SK-N-SH (cell line): ENCODE measurements around the gene ADAMTS13. TPM values are rescaled to one million over a fixed set of nuclear protein-coding genes. Genes with fewer than 3 reads are reported as not detected.

Experiments used
- CTCF ChIA-PET: fragments of 300-600, 350-600 bp; formaldehyde crosslinking; extraction: SDS; loops from one replicate; lab custom pipeline; 2021; lab: Yijun Ruan, JAX
- POLR2A ChIA-PET: fragments of 350-600 bp; sonication (Branson Sonifier 250); formaldehyde crosslinking; extraction: SDS; loops from one replicate; lab custom pipeline; 2020; ENCODE audit warnings: antibody characterized with exemption, inconsistent platforms; lab: Yijun Ruan, JAX
- DNase-seq: peaks from one replicate; pipeline ENCODE4 v3.0.0; 2012
- H2AFZ ChIP-seq: fragments of 200-600 bp; sonication (generic); 2 replicates; pipeline ENCODE4 v1.8.1; 2016; ENCODE audit warnings: antibody characterized with exemption, mild to moderate bottlenecking, low read depth
- H3F3A ChIP-seq: fragments of 200-600 bp; sonication (generic); replicated peaks from 2 replicates; pipeline ENCODE3; 2016; ENCODE audit warnings: antibody characterized with exemption, mild to moderate bottlenecking; ENCODE audit not compliant: insufficient read depth
- H3K27ac ChIP-seq, 2 experiments: fragments of 200-500 bp in 1 of 2; fragments of 200-600 bp in 1 of 2; sonication (Bioruptor generic) in 1 of 2; sonication (generic), shearing (Covaris generic) in 1 of 2; 2 replicates each; pipeline versions ENCODE4 v1.5.1 to v1.6.1; 2014 to 2016; ENCODE audit warnings: low read depth in 2 of 2, inconsistent platforms in 1 of 2, low read length in 1 of 2, mild to moderate bottlenecking in 1 of 2, mixed read lengths in 1 of 2
- H3K27me3 ChIP-seq: fragments of 200-600 bp; sonication (generic), shearing (Covaris generic); 2 replicates; pipeline ENCODE4 v1.6.1; 2016; ENCODE audit warnings: mixed run types; ENCODE audit not compliant: insufficient read depth
- H3K36me3 ChIP-seq, 2 experiments: fragments of 200-500 bp in 1 of 2; fragments of 200-600 bp in 1 of 2; sonication (Bioruptor generic) in 1 of 2; sonication (generic) in 1 of 2; replicated peaks in 1 of 2; 2 replicates each; pipeline versions ENCODE3 to v1.5.1; 2014 to 2016; ENCODE audit warnings: low read length in 1 of 2, mild to moderate bottlenecking in 1 of 2; ENCODE audit not compliant: insufficient read depth in 2 of 2, control insufficient read depth in 1 of 2
- H3K4me1 ChIP-seq, 2 experiments: fragments of 200-500 bp in 1 of 2; fragments of 200-600 bp in 1 of 2; sonication (Bioruptor generic) in 1 of 2; sonication (generic), shearing (Covaris generic) in 1 of 2; 2 replicates each; pipeline versions ENCODE4 v1.5.1 to v1.6.1; 2014 to 2016; ENCODE audit warnings: low read depth in 1 of 2, low read length in 1 of 2, mixed run types in 1 of 2; ENCODE audit not compliant: insufficient read depth in 2 of 2, control insufficient read depth in 1 of 2
- H3K4me2 ChIP-seq: fragments of 200-600 bp; sonication (generic), shearing (Covaris generic); 2 replicates; pipeline ENCODE4 v1.6.1; 2017; ENCODE audit warnings: mixed run types
- H3K4me3 ChIP-seq, 2 experiments: fragments of 200-500 bp in 1 of 2; fragments of 200-600 bp in 1 of 2; sonication (Bioruptor generic) in 1 of 2; sonication (generic), shearing (Covaris generic) in 1 of 2; 2 replicates each; pipeline versions ENCODE4 v1.5.1 to v1.8.1; 2014 to 2016; ENCODE audit warnings: low read depth in 2 of 2, inconsistent platforms in 1 of 2, low read length in 1 of 2, mild to moderate bottlenecking in 1 of 2, mixed read lengths in 1 of 2, moderate library complexity in 1 of 2
- H3K79me2 ChIP-seq: fragments of 200-600 bp; sonication (generic); 2 replicates; pipeline ENCODE4 v1.8.1; 2017; ENCODE audit warnings: mild to moderate bottlenecking; ENCODE audit not compliant: insufficient read depth
- H3K9ac ChIP-seq: fragments of 200-600 bp; sonication (generic); 2 replicates; pipeline ENCODE4 v1.6.1; 2017; ENCODE audit warnings: mixed run types
- H3K9me2 ChIP-seq: fragments of 200-600 bp; sonication (generic); 2 replicates; pipeline ENCODE4 v1.6.1; 2017; ENCODE audit warnings: mixed run types
- H3K9me3 ChIP-seq: fragments of 200-600 bp; sonication (generic); 2 replicates; pipeline ENCODE4 v1.6.1; 2017; ENCODE audit warnings: mixed run types, mild to moderate bottlenecking, moderate library complexity
- H4K20me1 ChIP-seq: fragments of 200-600 bp; sonication (generic); 2 replicates; pipeline ENCODE4 v1.6.1; 2017; ENCODE audit warnings: mild to moderate bottlenecking, mixed run types; ENCODE audit not compliant: insufficient read depth
- FOXJ3 ChIP-seq: sonication (generic); formaldehyde crosslinking; IDR thresholded peaks from 2 replicates; pipeline ENCODE4 v1.5.1; 2020; ENCODE audit warnings: mild to moderate bottlenecking, missing genetic modification reagents
- GATA2 ChIP-seq: sonication (generic); formaldehyde crosslinking; IDR thresholded peaks from 2 replicates; pipeline ENCODE4 v1.5.0; 2020; ENCODE audit warnings: mild to moderate bottlenecking, missing genetic modification reagents
- POLR2AphosphoS5 ChIP-seq: IDR thresholded peaks from 2 replicates; pipeline ENCODE4 v1.6.1; 2012; ENCODE audit warnings: low read depth, low read length
- RCOR1 ChIP-seq: fragments of 150-350 bp; IDR thresholded peaks from 2 replicates; pipeline ENCODE4 v1.6.1; 2017; ENCODE audit warnings: antibody characterized with exemption, low read length
- RFX5 ChIP-seq: IDR thresholded peaks from 2 replicates; pipeline ENCODE4 v1.6.1; 2012; ENCODE audit warnings: mild to moderate bottlenecking, improper control_type of control experiment, low read length
- TAF1 ChIP-seq: IDR thresholded peaks from 2 replicates; pipeline ENCODE4 v1.6.1; 2012; ENCODE audit warnings: low read depth, mild to moderate bottlenecking, low read length, moderate library complexity, borderline replicate concordance
- YY1 ChIP-seq: IDR thresholded peaks from 2 replicates; pipeline ENCODE4 v1.4.0; 2012; ENCODE audit warnings: low read depth, mild to moderate bottlenecking
- WGBS: methylation state at CpG from one replicate; pipeline ENCODE4 v1.1.6; 2017; ENCODE audit warnings: low lambda C conversion rate; 5-methylcytosine and 5-hydroxymethylcytosine counted together
- polyA plus RNA-seq, 3 experiments: library from polyadenylated mRNA; depleted of rRNA; stranded (reverse); fragments of >200 nt; gene quantifications; 2 replicates each; pipeline ENCODE4 v1.2.3, GENCODE V29; 2012
- TF ChIP-seq, protein P1 (sequence below): IDR thresholded peaks from 2 replicates; pipeline ENCODE4 v1.4.0; 2012; ENCODE audit warnings: low read depth
- TF ChIP-seq, protein P2 (sequence below): IDR thresholded peaks from 2 replicates; pipeline ENCODE4 v1.4.0; 2012; ENCODE audit warnings: low read depth, borderline replicate concordance

ADAMTS13 gene
- polyA plus RNA-seq, 1 of the 3 experiments (the other 2 are of a cell fraction) = 10.6 TPM

DNA sequence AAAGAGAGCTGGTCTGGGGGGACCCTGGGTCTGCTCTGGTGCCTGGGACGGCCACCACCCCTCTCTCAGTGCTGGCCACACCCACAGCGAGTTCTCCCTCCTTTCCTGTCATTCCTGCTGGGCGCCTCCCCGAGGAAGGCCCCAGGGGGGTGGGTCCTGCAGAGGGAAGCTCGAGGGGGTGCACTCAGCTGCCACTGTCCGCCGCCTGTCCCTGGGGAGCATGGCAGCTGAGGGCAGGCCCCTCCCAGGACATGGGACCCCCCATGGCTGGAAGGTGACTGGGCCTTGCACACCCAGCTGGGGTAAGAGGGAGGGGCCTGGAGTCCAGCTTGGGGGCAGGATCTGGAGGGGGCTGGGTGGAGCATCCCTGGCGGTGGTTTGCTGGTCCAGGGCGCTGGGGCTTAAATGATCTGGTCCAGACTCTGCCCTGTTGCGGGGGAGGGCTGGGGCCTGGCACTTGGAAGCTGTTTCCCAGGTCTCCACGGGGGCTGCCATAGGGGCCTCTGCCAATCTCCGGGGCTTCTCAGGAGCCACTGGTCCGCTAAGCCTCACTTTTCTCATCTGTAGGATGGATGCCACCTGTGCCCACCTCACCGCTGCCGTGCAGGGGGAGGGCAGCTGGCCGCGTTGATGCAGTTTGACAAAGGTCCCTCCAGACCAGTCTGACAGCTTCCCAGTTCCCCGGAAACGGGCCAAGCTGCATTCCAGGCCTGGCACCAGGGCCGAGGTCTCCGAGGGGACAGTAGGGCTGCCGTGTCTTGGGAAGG is 62.7 kb downstream of the ADAMTS13 start:
- WGBS = 88% methylated on average over 9 of the region's 22 CpGs
- H3K4me2 ChIP-seq = no peak overlapping the region
- no peak overlapping the region for H3K4me3 ChIP-seq
- H3K9ac ChIP-seq = no peak overlapping the region
- no peaks in the 10 kb centered on the region for H3K36me3 ChIP-seq
- H3F3A ChIP-seq = no peaks in the 10 kb centered on the region
- no peaks in the 10 kb centered on the region for H3K79me2 ChIP-seq
- H3K4me1 ChIP-seq = peaks cover 0 to 14% of the 10 kb centered on the region in 2 experiments; a peak in 1 of 4 replicates
- H3K9me2 ChIP-seq = no peaks in the 10 kb centered on the region
- TF ChIP-seq, protein P1, sequence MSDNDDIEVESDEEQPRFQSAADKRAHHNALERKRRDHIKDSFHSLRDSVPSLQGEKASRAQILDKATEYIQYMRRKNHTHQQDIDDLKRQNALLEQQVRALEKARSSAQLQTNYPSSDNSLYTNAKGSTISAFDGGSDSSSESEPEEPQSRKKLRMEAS = no peak
- TF ChIP-seq YY1 (no peak), RCOR1 (no peak), GATA2 (CRISPR knock-in tag) (no peak), TAF1 (no peak), FOXJ3 (CRISPR knock-in tag) (no peak)
- TF ChIP-seq, protein P2, sequence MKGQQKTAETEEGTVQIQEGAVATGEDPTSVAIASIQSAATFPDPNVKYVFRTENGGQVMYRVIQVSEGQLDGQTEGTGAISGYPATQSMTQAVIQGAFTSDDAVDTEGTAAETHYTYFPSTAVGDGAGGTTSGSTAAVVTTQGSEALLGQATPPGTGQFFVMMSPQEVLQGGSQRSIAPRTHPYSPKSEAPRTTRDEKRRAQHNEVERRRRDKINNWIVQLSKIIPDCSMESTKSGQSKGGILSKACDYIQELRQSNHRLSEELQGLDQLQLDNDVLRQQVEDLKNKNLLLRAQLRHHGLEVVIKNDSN = no peak
- TF ChIP-seq, all 33 proteins: peak for 0
- ChIA-PET POLR2A (interaction anchor here (0.8 to 1.0 kb wide), 3 partner anchors 21 to 151 kb away, joined by 3 to 4 read pairs (median 3); partner anchors contain the start of genes CACFD1 and DBH), CTCF (interaction anchor here (0.8 to 3.9 kb wide), 15 partner anchors 9 to 463 kb away, joined by 3 to 23 read pairs (median 6); no protein-coding TSS in a partner anchor)
- DNase-seq = peak; percentile 71
- Histone ChIP-seq H2AFZ (no peak overlapping the region), H3K9me3 (no peaks in the 10 kb centered on the region), H3K27me3 (no peaks in the 10 kb centered on the region), H4K20me1 (no peaks in the 10 kb centered on the region), H3K27ac (no peak overlapping the region; a peak in 1 of 4 replicates)

DNA sequence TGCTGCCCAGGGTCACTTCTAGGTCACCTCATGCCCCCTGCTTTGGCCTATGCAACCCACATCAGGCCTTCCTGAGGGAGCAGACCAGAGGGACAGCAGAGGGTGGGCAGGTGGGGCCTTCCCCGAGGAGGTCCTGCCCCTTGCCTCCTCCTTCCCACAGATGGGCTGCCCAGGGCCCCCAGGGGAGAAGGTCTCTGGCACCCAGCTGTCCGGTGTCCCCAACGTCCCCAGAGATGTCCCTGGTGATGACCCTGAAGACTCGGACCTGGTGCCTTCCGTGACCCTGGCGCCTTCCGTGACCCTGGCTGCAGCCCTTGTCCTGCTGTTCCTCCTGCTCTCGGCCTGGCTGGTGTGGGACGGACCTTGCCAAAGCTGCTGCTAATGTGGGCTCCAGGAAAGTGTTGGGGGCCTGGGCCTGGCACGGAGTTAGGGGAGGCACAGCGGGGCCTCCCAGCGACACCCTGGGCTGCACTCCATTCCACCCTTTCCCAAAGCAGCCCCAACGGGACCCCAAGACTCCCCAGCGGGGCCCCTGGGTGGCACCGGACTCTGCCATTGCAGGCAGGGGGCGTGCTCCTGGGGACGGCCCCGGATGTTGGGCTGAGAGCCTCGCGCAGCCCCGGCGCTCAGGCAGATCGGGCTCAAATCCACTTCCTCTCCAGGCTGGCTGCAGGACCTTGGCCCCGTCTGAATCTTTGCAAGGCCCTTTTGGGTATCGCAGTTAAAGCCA is 63.5 kb downstream of the ADAMTS13 start:
- Histone ChIP-seq H3K9me2 (no peaks in the 10 kb centered on the region), H3K79me2 (no peaks in the 10 kb centered on the region), H3F3A (no peaks in the 10 kb centered on the region), H3K36me3 (no peaks in the 10 kb centered on the region), H3K4me3 (no peak overlapping the region), H3K4me2 (no peak overlapping the region), H3K27ac (no peak overlapping the region), H3K9me3 (no peaks in the 10 kb centered on the region), H3K9ac (no peak overlapping the region), H3K27me3 (no peaks in the 10 kb centered on the region), H2AFZ (no peak overlapping the region), H3K4me1 (peaks cover 0 to 12% of the 10 kb centered on the region in 2 experiments; a peak in 1 of 4 replicates), H4K20me1 (no peaks in the 10 kb centered on the region)
- POLR2A ChIA-PET = interaction anchor here (0.8 kb wide), 1 partner anchor 150 kb away, joined by 3 read pairs; the partner anchor contains the start of gene DBH
- no peak for DNase-seq
- CTCF ChIA-PET = interaction anchor here (0.8 to 3.9 kb wide), 32 partner anchors 8 to 464 kb away, joined by 3 to 23 read pairs (median 5); partner anchors contain the start of genes SURF1 and SURF2
- no CpG with 5 or more reads among the region's 25 CpGs for WGBS
- no peak for TF ChIP-seq RFX5
- TF ChIP-seq, protein P1 = no peak
- TF ChIP-seq POLR2AphosphoS5 = no peak
